Measurements from ENCODE around the gene RNF214. TPM values are rescaled to one million over a fixed set of nuclear protein-coding genes. Genes with fewer than 3 reads are reported as not detected.
"Not testable (repeated sequence)": the region's sequence is repeated elsewhere in the genome, so short reads cannot be mapped to it uniquely, and the experiment has no call there.

Gene RNF214
- 10 to 100 TPM; 37.8 to 48.9 TPM for total RNA-seq
- 44.9 TPM for polyA plus RNA-seq (ENCODE audit: insufficient read depth, low read depth, low replicate concordance)
- long read RNA-seq, donor 1, partial matches to known transcripts, result 0 of 4 reads
- long read RNA-seq, donor 1, other reads (novel, unspliced or antisense), result 0 of 4 reads
- long read RNA-seq, donor 2, transcript RNF214-208 (5 exons, 978 nt), result major isoform, 5 of 7 reads
- long read RNA-seq, donor 2, partial matches to known transcripts, result 0 of 7 reads
- long read RNA-seq, donor 2, other reads (novel, unspliced or antisense), result 0 of 7 reads

GRCh38 chr11:117232092-117232878 lies at the start of gene RNF214:
Gene RNF214 (plus strand): TSS chr11:117232671. CDS start chr11:117234273, 1,602 bp downstream.
- Histone ChIP-seq H3K27me3 (no peaks in the 10 kb centered on the region), H3K9me3 (no peaks in the 10 kb centered on the region), H3K4me3 (peak within 1 kb of the TSS; percentile 92), H3K4me1 (peaks cover 18% of the 10 kb centered on the region), H3K27ac (peak within 1 kb of the TSS; percentile 84 to 94), H3K36me3 (ENCODE audit: low read depth, missing control alignments) (no peaks in the 10 kb centered on the region)
- intact Hi-C loops (cut with DNase I; ENCODE audit: low total_unique reads), result no loop called here
- TF ChIP-seq POLR2A (IDR thresholded peaks at IDR 0.05) (no peak), CTCF (IDR thresholded peaks at IDR 0.05) (peak; percentile 95 to 98 (median 97))
- 0 to 1% methylated on average over 18 to 38 of the region's 94 CpGs for WGBS, 2 donors
- peak; percentile 81 for DNase-seq

GRCh38 chr11:117183178-117183577 lies 49.3 kb upstream of the RNF214 start:
- H3K4me3 ChIP-seq; DNase-seq; intact Hi-C loops (cut with DNase I; ENCODE audit: low total_unique reads); H3K27me3 ChIP-seq; H3K9me3 ChIP-seq; H3K27ac ChIP-seq; H3K36me3 ChIP-seq (ENCODE audit: low read depth, missing control alignments): not testable (repeated sequence)
- peaks cover 31% of the 10 kb centered on the region for H3K4me1 ChIP-seq
- 89 to 92% methylated on average over 13 of the region's 13 CpGs for WGBS, 2 donors

- peak; percentile 9 for DNase-seq
- H3K27me3 ChIP-seq, result no peaks in the 10 kb centered on the region
- TF ChIP-seq POLR2A (IDR thresholded peaks at IDR 0.05), result no peak
- TF ChIP-seq CTCF (IDR thresholded peaks at IDR 0.05), result no peak
- WGBS, 2 donors, result 89 to 92% methylated on average over 11 of the region's 11 CpGs
- H3K4me3 ChIP-seq, result no peak overlapping the region
- H3K4me1 ChIP-seq, result peaks cover 30% of the 10 kb centered on the region
- intact Hi-C loops (cut with DNase I; ENCODE audit: low total_unique reads), result no loop called here
- no peaks in the 10 kb centered on the region for H3K36me3 ChIP-seq (ENCODE audit: low read depth, missing control alignments)
- no peak overlapping the region for H3K27ac ChIP-seq
- no peaks in the 10 kb centered on the region for H3K9me3 ChIP-seq
Observed at GRCh38 chr11:117183724-117184349, 48.6 kb upstream of the RNF214 start.

- Histone ChIP-seq H3K4me3 (no peak overlapping the region), H3K27me3 (no peaks in the 10 kb centered on the region), H3K9me3 (no peaks in the 10 kb centered on the region), H3K36me3 (ENCODE audit: low read depth, missing control alignments) (no peaks in the 10 kb centered on the region), H3K4me1 (peaks cover 19% of the 10 kb centered on the region), H3K27ac (peak overlapping the region in 1 of 2 donors; percentile 79)
- TF ChIP-seq CTCF (IDR thresholded peaks at IDR 0.05), result no peak
- TF ChIP-seq POLR2A (IDR thresholded peaks at IDR 0.05), result no peak
- intact Hi-C loops (cut with DNase I; ENCODE audit: low total_unique reads), result no loop called here
- WGBS, 2 donors, result 86 to 90% methylated on average over 5 of the region's 5 CpGs
- peak; percentile 12 for DNase-seq
Observed at GRCh38 chr11:117185736-117186430, 46.6 kb upstream of the RNF214 start.

GRCh38 chr11:117186431-117186761 lies 46.1 kb upstream of the RNF214 start:
- WGBS, 2 donors, result 91 to 97% methylated on average over 4 of the region's 4 CpGs
- peak overlapping the region in 1 of 2 donors; percentile 79 for H3K27ac ChIP-seq
- H3K4me1 ChIP-seq, result peaks cover 17% of the 10 kb centered on the region
- no peaks in the 10 kb centered on the region for H3K27me3 ChIP-seq
- intact Hi-C loops (cut with DNase I; ENCODE audit: low total_unique reads), result no loop called here
- TF ChIP-seq CTCF (IDR thresholded peaks at IDR 0.05), result no peak
- no peak for TF ChIP-seq POLR2A (IDR thresholded peaks at IDR 0.05)
- DNase-seq, result no peak
- no peak overlapping the region for H3K4me3 ChIP-seq
- H3K36me3 ChIP-seq (ENCODE audit: low read depth, missing control alignments), result no peaks in the 10 kb centered on the region
- no peaks in the 10 kb centered on the region for H3K9me3 ChIP-seq
